HG03139 (cell line): ENCODE measurements around the gene TRMT1L.

Experiments used
- ATAC-seq: cut with Tn5 transposase; IDR thresholded peaks from one replicate; pipeline ENCODE4 v1.9.1; 2021; ENCODE audit not compliant: unreplicated experiment

The TRMT1L gene

GRCh38 chr1:185129708-185130107, 27.0 kb downstream of the TRMT1L start:
- no peak for ATAC-seq

DNA sequence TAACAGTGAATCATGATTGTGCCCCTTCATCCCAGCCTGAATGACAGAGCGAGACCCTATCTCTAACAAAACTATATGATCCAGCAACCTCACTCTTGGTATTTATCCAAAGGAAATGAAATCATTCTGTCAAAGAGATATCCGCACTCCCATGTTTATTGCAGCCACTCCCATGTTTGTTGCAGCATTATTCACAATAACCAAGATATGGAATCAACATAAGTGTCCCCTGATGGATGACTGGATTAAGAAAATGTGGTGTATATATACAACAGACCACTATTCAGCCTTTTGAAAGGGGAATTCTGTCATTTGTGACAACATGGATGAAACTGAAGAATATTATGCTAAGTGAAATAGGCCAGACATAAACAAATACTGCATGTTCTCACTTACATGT, 44.4 kb downstream of the TRMT1L start:
- ATAC-seq, result no peak

DNA sequence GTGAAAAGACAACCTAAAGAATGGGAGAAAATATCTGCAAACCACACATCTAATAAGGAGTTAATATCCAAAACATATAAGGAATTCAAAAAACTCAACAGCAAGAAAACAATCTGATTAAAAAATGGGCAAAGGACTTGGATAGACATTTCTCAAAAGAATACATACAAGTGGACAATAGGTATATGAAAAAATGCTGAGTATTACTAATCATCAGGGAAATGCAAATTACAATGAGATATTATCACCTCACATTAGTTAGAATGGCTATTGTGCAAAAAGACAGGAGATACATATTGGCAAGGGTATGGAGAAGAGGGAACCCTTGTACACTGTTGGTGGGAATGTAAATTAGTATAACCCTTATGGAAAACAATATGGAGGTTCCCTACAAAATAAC, 44.9 kb downstream of the TRMT1L start:
- no peak for ATAC-seq

GRCh38 chr1:185110145-185110544, 46.6 kb downstream of the TRMT1L start:
- no peak for ATAC-seq

DNA sequence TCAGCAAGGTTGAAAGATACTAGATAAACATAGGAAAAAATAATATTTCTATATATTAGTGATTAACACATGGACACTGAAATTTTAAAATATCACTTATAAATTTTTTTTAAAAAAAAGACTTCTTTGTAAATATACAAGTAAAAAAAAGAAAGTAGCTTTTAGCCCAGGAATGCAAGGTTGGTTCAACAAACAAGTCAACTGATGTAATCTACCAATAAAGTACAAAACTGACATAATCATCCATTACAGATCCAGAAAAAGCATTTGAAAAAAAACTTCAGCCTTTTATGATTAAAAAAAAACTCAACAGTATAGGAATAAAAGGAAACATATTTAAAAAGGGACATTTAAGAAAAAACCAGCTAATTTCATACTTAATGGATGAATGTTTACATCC, 48.4 kb downstream of the TRMT1L start:
- no peak for ATAC-seq

DNA sequence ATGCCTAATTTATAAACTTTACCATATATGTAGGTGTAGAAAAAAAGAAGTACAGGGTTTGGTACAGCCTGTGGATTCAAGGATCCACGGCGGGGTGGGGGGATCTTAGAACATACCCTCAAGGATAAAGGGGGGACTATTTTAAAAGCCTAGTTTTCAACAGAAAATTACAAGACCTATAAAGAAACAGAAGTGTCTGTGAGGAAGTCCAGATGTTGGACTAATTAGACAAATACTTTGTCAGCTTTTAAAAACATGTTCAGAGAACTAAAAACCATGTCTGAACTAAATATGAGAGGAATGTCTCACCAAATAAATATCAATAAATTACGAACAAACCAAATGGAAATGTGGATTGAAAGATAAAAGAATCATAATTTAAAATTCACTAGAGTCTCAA, 51.6 kb downstream of the TRMT1L start:
- ATAC-seq, result no peak

DNA sequence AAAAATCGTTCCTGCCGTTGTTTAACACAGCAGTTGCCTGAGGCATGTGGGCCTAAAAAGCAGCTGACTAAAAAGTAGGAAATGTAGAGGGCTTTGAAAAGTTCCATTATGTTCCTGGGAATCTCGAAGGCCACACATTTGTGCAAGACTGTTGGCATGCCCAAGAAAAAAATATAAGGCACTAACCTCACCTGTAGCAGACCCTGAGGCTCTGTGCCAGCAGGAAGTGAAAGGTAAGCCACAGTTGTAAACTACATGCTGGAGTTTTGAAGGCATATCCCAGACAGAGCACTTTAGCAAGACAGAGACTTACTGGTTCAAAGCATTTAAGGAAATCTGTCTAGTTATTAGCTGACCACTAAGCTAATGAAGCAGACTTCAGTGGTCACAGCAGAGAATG, 52.7 kb downstream of the TRMT1L start:
- ATAC-seq, result no peak

- no peak for ATAC-seq
Measured at GRCh38 chr1:185096531-185096930, 60.2 kb downstream of the TRMT1L start.

DNA sequence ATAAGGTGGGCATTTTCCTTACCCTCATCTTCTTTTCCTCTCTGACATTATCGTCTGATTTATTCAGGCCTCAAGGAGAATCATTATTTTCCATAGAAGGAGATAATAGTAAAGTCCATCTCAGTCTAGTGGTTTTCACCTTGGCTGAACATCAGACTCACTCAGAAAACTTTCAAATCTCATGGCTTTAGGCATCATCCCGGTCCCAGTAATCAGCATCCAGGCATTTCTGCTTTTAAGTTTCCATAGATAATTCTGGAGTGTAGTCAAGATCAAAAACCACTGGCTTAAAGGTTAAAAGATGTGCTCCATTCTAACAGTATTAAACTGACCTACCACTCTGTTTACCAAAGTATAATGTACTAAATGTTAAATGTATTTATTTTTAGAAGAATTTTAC, 62.0 kb downstream of the TRMT1L start:
- ATAC-seq, result no peak

GRCh38 chr1:185091480-185091879, 65.3 kb downstream of the TRMT1L start:
- ATAC-seq, result no peak

DNA sequence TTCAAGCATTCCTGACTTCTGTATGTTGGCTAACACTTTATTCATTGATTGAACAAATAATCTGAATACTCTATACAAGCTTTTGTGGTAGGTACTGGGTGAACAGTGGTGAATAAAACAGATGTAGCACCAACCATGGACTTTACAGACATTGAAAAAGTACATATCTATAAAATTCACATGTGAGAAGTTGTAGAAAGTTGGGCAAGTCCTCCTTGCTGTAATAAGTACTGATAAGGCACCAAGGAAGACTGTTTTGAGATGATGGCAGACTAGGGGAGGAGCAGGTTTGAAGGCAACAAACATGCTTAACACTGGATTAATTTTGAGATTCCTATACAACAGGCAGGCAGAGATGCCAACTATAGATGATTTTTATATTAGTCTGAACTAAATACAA, 69.0 kb downstream of the TRMT1L start:
- ATAC-seq, result no peak

DNA sequence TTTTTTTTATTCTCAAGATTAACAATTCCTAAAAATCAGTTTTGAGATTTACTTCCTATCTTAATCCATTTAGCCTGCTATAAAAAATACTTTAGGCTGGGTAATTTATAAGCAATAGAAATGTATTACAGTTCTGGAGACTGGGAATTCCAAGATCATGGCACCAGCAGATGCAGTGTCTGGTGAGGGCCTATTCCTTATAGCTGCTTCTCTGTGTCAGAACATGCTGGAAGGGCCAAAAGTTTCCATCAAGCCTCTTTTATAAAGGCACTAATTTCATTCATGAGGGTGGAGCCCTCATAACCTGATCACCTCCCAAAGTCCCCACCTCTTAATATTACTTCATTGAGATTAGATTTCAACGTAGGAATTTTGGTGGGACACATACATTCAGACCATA, 69.7 kb downstream of the TRMT1L start:
- ATAC-seq, result no peak

- ATAC-seq, result no peak
Measured at GRCh38 chr1:185083818-185084217, 72.9 kb downstream of the TRMT1L start.

GRCh38 chr1:185080422-185080821, 76.3 kb downstream of the TRMT1L start:
- ATAC-seq, result no peak

DNA sequence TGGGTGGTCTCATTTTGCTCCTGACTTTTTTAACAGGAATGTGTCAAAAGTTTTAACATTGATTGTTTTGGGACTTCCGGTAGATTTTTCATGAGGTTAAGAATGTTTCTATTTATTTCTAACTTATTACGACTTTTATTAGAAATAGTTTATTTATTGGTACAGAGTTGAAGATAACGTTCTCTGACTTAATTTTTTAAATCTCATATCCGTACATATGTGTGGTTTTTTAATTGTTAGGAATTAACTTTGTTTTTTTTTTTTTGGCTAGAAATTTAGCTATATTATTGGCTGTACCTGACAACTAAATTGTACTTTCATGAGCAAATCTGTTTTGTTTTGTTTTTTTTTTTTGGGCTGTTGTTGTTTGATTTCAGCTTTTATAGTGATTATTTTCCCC, 79.4 kb downstream of the TRMT1L start:
- ATAC-seq, result no peak

- ATAC-seq, result no peak
Measured at GRCh38 chr1:185075476-185075875, 81.3 kb downstream of the TRMT1L start.

- ATAC-seq, result no peak
Measured at GRCh38 chr1:185074307-185074706, 82.4 kb downstream of the TRMT1L start.

- ATAC-seq, result no peak
Measured at GRCh38 chr1:185073725-185074124, 83.0 kb downstream of the TRMT1L start.

- ATAC-seq, result no peak
Measured at GRCh38 chr1:185070051-185070450, 86.7 kb downstream of the TRMT1L start.

DNA sequence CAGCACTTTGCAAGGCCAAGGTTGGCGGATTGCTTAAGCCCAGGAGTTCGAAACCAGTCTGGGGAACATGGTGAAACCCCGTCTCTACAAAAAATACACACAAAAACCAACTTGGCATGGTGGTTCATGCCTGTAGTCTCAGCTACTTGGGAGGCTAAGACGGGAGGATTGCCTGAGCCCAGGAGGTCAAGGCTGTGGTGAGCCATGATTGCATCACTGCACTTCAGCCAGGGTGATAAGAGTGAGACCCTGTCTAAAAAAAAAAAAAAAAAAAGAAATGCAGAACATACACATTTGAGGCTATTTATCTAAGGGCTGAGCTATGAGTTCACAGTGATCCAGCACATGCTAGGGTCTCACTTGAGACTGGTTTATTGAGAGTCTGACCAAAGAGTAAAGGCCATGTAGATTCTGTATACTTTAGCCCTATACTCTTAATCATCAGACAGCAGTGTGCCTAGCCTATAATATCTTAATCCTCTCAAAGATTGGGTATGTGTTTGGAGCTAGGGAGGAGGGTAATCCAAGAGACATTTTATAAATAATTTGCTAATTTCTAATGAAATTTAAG, 87.5 kb downstream of the TRMT1L start:
- no peak for ATAC-seq

DNA sequence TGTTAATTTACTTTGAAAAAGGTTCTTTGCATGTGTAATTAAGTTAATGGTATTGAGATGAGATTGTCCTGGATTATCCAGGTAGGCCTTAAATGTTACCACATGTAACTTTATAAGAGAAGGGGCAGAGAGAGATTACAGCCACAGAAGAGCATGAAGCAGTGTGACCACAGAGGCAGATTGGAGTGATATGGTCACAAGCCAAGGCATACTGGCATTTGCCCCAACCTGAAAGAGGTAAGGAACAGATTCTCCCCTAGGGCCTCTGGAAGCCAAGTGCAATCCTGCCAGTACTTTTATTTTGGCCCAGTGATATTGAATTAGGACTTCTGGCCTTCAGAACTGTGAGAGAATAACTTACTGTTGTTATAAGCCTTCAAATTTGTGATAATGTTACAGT, 88.4 kb downstream of the TRMT1L start:
- ATAC-seq, result no peak
